ENCODE results near the gene CARMIL1.
"Not testable (repeated sequence)": the region's sequence is repeated elsewhere in the genome, so short reads cannot be mapped to it uniquely, and the experiment has no call there.

CARMIL1 gene

GRCh38 chr6:25560865-25561264, 281.7 kb downstream of the CARMIL1 start:
- in situ Hi-C loops (cut with MboI; ENCODE audit: low sequenced_read_pairs), result no loop called here
- Histone ChIP-seq H3K4me3 (no peak overlapping the region), H3K4me1 (no peaks in the 10 kb centered on the region), H3K27me3 (ENCODE audit: low read depth) (no peaks in the 10 kb centered on the region), H3K9me3 (no peaks in the 10 kb centered on the region), H3K36me3 (replicated peaks) (no peaks in the 10 kb centered on the region)
- DNase-seq (ENCODE audit: low spot score in 2 of 2), result no peak

- in situ Hi-C loops (cut with MboI; ENCODE audit: low sequenced_read_pairs), result no loop called here
- Histone ChIP-seq H3K9me3 (no peaks in the 10 kb centered on the region), H3K4me3 (no peak overlapping the region), H3K27me3 (ENCODE audit: low read depth) (no peaks in the 10 kb centered on the region), H3K4me1 (no peaks in the 10 kb centered on the region), H3K36me3 (replicated peaks) (no peaks in the 10 kb centered on the region)
- no peak for DNase-seq (ENCODE audit: low spot score in 2 of 2)
Measured at GRCh38 chr6:25564943-25565342, 285.8 kb downstream of the CARMIL1 start.

GRCh38 chr6:25570578-25570977, 291.4 kb downstream of the CARMIL1 start:
- in situ Hi-C loops (cut with MboI; ENCODE audit: low sequenced_read_pairs), result no loop called here
- Histone ChIP-seq H3K4me1 (no peaks in the 10 kb centered on the region), H3K27me3 (ENCODE audit: low read depth) (no peaks in the 10 kb centered on the region), H3K9me3 (no peaks in the 10 kb centered on the region), H3K4me3 (no peak overlapping the region), H3K36me3 (replicated peaks) (no peaks in the 10 kb centered on the region)
- DNase-seq (ENCODE audit: low spot score in 2 of 2), result no peak

GRCh38 chr6:25576919-25577318, 297.7 kb downstream of the CARMIL1 start:
- Histone ChIP-seq H3K36me3 (replicated peaks) (no peaks in the 10 kb centered on the region), H3K4me1 (no peaks in the 10 kb centered on the region), H3K4me3 (no peak overlapping the region), H3K9me3 (no peaks in the 10 kb centered on the region), H3K27me3 (ENCODE audit: low read depth) (no peaks in the 10 kb centered on the region)
- DNase-seq (ENCODE audit: low spot score in 2 of 2), result no peak
- in situ Hi-C loops (cut with MboI; ENCODE audit: low sequenced_read_pairs), result no loop called here

GRCh38 chr6:25578538-25578937, 299.4 kb downstream of the CARMIL1 start:
- H3K27me3 ChIP-seq (ENCODE audit: low read depth), result no peaks in the 10 kb centered on the region
- no peak for DNase-seq (ENCODE audit: low spot score in 2 of 2)

GRCh38 chr6:25579391-25579883, 300.3 kb downstream of the CARMIL1 start:
- Histone ChIP-seq H3K27me3 (ENCODE audit: low read depth) (no peaks in the 10 kb centered on the region), H3K4me3 (no peak overlapping the region), H3K9me3 (no peaks in the 10 kb centered on the region), H3K4me1 (no peaks in the 10 kb centered on the region), H3K36me3 (replicated peaks) (no peaks in the 10 kb centered on the region)
- in situ Hi-C loops (cut with MboI; ENCODE audit: low sequenced_read_pairs), result no loop called here
- no peak for DNase-seq (ENCODE audit: low spot score in 2 of 2)

More at GRCh38 chr6:25578538-25578937, 299.4 kb downstream of the CARMIL1 start:
- Histone ChIP-seq H3K4me3 (no peak overlapping the region), H3K36me3 (replicated peaks) (no peaks in the 10 kb centered on the region), H3K4me1 (no peaks in the 10 kb centered on the region), H3K9me3 (no peaks in the 10 kb centered on the region)
- in situ Hi-C loops (cut with MboI; ENCODE audit: low sequenced_read_pairs), result no loop called here

- in situ Hi-C loops (cut with MboI; ENCODE audit: low sequenced_read_pairs), result no loop called here
- no peaks in the 10 kb centered on the region for H3K36me3 ChIP-seq (replicated peaks)
- no peak overlapping the region for H3K4me3 ChIP-seq
- H3K9me3 ChIP-seq, result no peaks in the 10 kb centered on the region
- H3K4me1 ChIP-seq, result no peaks in the 10 kb centered on the region
- H3K27me3 ChIP-seq (ENCODE audit: low read depth), result no peaks in the 10 kb centered on the region
- DNase-seq (ENCODE audit: low spot score in 2 of 2), result no peak
Measured at GRCh38 chr6:25579902-25580495, 300.8 kb downstream of the CARMIL1 start.

GRCh38 chr6:25582101-25582500, 302.9 kb downstream of the CARMIL1 start:
- H3K4me3 ChIP-seq, result no peak overlapping the region
- no peak for DNase-seq (ENCODE audit: low spot score in 2 of 2)
- H3K4me1 ChIP-seq, result no peaks in the 10 kb centered on the region
- in situ Hi-C loops (cut with MboI; ENCODE audit: low sequenced_read_pairs), result no loop called here
- no peaks in the 10 kb centered on the region for H3K36me3 ChIP-seq (replicated peaks)
- H3K27me3 ChIP-seq (ENCODE audit: low read depth), result no peaks in the 10 kb centered on the region
- no peaks in the 10 kb centered on the region for H3K9me3 ChIP-seq

- Histone ChIP-seq H3K9me3 (no peaks in the 10 kb centered on the region), H3K36me3 (replicated peaks) (no peaks in the 10 kb centered on the region), H3K27me3 (ENCODE audit: low read depth) (no peaks in the 10 kb centered on the region), H3K4me1 (no peaks in the 10 kb centered on the region), H3K4me3 (no peak overlapping the region)
- DNase-seq (ENCODE audit: low spot score in 2 of 2), result no peak
- in situ Hi-C loops (cut with MboI; ENCODE audit: low sequenced_read_pairs), result no loop called here
Measured at GRCh38 chr6:25583099-25583498, 303.9 kb downstream of the CARMIL1 start.

- DNase-seq (ENCODE audit: low spot score in 2 of 2), result no peak
- H3K4me1 ChIP-seq, result no peaks in the 10 kb centered on the region
- no peaks in the 10 kb centered on the region for H3K36me3 ChIP-seq (replicated peaks)
- H3K9me3 ChIP-seq, result no peaks in the 10 kb centered on the region
- H3K4me3 ChIP-seq, result no peak overlapping the region
- in situ Hi-C loops (cut with MboI; ENCODE audit: low sequenced_read_pairs), result no loop called here
- H3K27me3 ChIP-seq (ENCODE audit: low read depth), result no peaks in the 10 kb centered on the region
Measured at GRCh38 chr6:25583906-25584305, 304.7 kb downstream of the CARMIL1 start.

GRCh38 chr6:25585225-25585624, 306.1 kb downstream of the CARMIL1 start:
- in situ Hi-C loops (cut with MboI; ENCODE audit: low sequenced_read_pairs), result no loop called here

GRCh38 chr6:25586119-25586518, 306.9 kb downstream of the CARMIL1 start:
- H3K4me1 ChIP-seq; in situ Hi-C loops (cut with MboI; ENCODE audit: low sequenced_read_pairs); H3K4me3 ChIP-seq; H3K36me3 ChIP-seq (replicated peaks); H3K9me3 ChIP-seq; H3K27me3 ChIP-seq (ENCODE audit: low read depth); DNase-seq (ENCODE audit: low spot score in 2 of 2): not testable (repeated sequence)

More at GRCh38 chr6:25585225-25585624, 306.1 kb downstream of the CARMIL1 start:
- H3K4me1 ChIP-seq, result no peaks in the 10 kb centered on the region
- no peaks in the 10 kb centered on the region for H3K36me3 ChIP-seq (replicated peaks)
- DNase-seq (ENCODE audit: low spot score in 2 of 2), result no peak
- H3K4me3 ChIP-seq, result no peak overlapping the region
- H3K9me3 ChIP-seq, result no peaks in the 10 kb centered on the region
- no peaks in the 10 kb centered on the region for H3K27me3 ChIP-seq (ENCODE audit: low read depth)

GRCh38 chr6:25586927-25587326, 307.8 kb downstream of the CARMIL1 start:
- no peak for DNase-seq (ENCODE audit: low spot score in 2 of 2)
- Histone ChIP-seq H3K36me3 (replicated peaks) (no peaks in the 10 kb centered on the region), H3K4me3 (no peak overlapping the region), H3K9me3 (no peaks in the 10 kb centered on the region), H3K4me1 (no peaks in the 10 kb centered on the region), H3K27me3 (ENCODE audit: low read depth) (no peaks in the 10 kb centered on the region)
- in situ Hi-C loops (cut with MboI; ENCODE audit: low sequenced_read_pairs), result no loop called here

GRCh38 chr6:25590986-25591385, 311.8 kb downstream of the CARMIL1 start:
- Histone ChIP-seq H3K4me3 (no peak overlapping the region), H3K36me3 (replicated peaks) (peaks cover 6% of the 10 kb centered on the region; the same call in 1 of the 2 replicates), H3K4me1 (no peaks in the 10 kb centered on the region), H3K27me3 (ENCODE audit: low read depth) (no peaks in the 10 kb centered on the region), H3K9me3 (no peaks in the 10 kb centered on the region)
- in situ Hi-C loops (cut with MboI; ENCODE audit: low sequenced_read_pairs), result no loop called here
- DNase-seq (ENCODE audit: low spot score in 2 of 2), result no peak

Measured in HAP-1 (cell line).